Measurements from ENCODE around the gene HYOU1.

DNA sequence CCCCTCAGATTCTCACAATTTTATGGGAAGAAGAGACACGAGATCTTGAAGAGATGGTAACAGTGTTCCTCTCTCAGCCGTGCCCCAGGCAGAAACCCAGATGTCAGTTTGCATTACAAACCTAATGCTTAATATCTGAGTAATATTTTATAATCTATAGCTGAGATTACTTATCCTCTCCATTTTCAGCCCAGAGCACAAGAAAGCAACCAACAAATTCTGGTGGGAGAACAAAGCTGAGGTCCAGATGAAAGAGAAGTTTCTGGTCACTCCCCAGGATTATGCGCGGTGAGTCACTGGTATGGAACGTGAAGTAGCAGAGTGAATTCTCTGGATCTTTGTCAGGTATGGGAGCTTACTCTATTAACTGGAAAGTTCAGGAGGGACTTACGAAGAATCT is 58.2 kb downstream of the HYOU1 start:
- no peak for TF ChIP-seq CTCF (conservative IDR thresholded peaks at IDR 0.05)
- TF ChIP-seq EZH2 (IDR thresholded peaks at IDR 0.05; ENCODE audit: low read depth) = no peak
